DOHH2 (cell line): ENCODE data around the gene ABHD12.

Source experiments
- H3F3A ChIP-seq: fragments of 200-600 bp; sonication (generic), shearing (Covaris generic); 2 replicates; pipeline ENCODE4 v1.6.0; 2016; ENCODE audit warnings: antibody characterized with exemption, mild to moderate bottlenecking; ENCODE audit not compliant: control insufficient read depth, insufficient read depth
- H3K27ac ChIP-seq: fragments of 200-600 bp; sonication (generic); 2 replicates; pipeline ENCODE4 v1.5.1; 2014; ENCODE audit warnings: low read depth, mild to moderate bottlenecking, low read length, moderate library complexity
- H3K27me3 ChIP-seq: fragments of 200-600 bp; sonication (generic); 2 replicates; pipeline ENCODE4 v1.6.1; 2014; ENCODE audit warnings: mild to moderate bottlenecking, low read length, mixed read lengths; ENCODE audit not compliant: control insufficient read depth
- H3K36me3 ChIP-seq: fragments of 200-600 bp; sonication (generic); 2 replicates; pipeline ENCODE4 v1.6.1; 2014; ENCODE audit warnings: mild to moderate bottlenecking, low read length, moderate library complexity, mixed read lengths; ENCODE audit not compliant: control insufficient read depth
- H3K4me1 ChIP-seq: fragments of 200-600 bp; sonication (generic); 2 replicates; pipeline ENCODE4 v1.6.1; 2014; ENCODE audit warnings: mild to moderate bottlenecking, low read length, mixed read lengths; ENCODE audit not compliant: control insufficient read depth
- H3K4me2 ChIP-seq: fragments of 200-600 bp; sonication (generic); 2 replicates; pipeline ENCODE4 v1.6.0; 2014; ENCODE audit warnings: mild to moderate bottlenecking, low read length, moderate library complexity
- H3K4me3 ChIP-seq: fragments of 200-600 bp; sonication (generic); 2 replicates; pipeline ENCODE4 v1.5.1; 2014; ENCODE audit warnings: mild to moderate bottlenecking, low read length, mixed read lengths
- H3K79me2 ChIP-seq: fragments of 200-600 bp; sonication (generic); 2 replicates; pipeline ENCODE4 v1.6.1; 2014; ENCODE audit warnings: mild to moderate bottlenecking, low read length, mixed read lengths; ENCODE audit not compliant: control insufficient read depth
- H3K9me2 ChIP-seq: fragments of 200-600 bp; sonication (generic); replicated peaks from 2 replicates; pipeline ENCODE4 v1.6.1; 2014; ENCODE audit warnings: mild to moderate bottlenecking, low read length, mixed read lengths; ENCODE audit not compliant: control insufficient read depth
- H3K9me3 ChIP-seq: fragments of 200-600 bp; sonication (generic); 2 replicates; pipeline ENCODE4 v1.6.1; 2014; ENCODE audit warnings: antibody characterized with exemption, low read length, mixed read lengths; ENCODE audit not compliant: control insufficient read depth, insufficient read depth
- H4K20me1 ChIP-seq: fragments of 200-600 bp; sonication (generic); 2 replicates; pipeline ENCODE4 v1.6.0; 2014; ENCODE audit warnings: low read depth, mild to moderate bottlenecking, antibody characterized with exemption, low read length, moderate library complexity; ENCODE audit not compliant: control insufficient read depth, insufficient read depth
- CTCF ChIP-seq: fragments of 200-600 bp; sonication (generic); IDR thresholded peaks from one replicate; pipeline ENCODE4 v1.5.1; 2014; ENCODE audit warnings: antibody characterized with exemption, mild to moderate bottlenecking, low read depth, low read length; ENCODE audit not compliant: poor library complexity, severe bottlenecking
- EZH2phosphoT487 ChIP-seq: fragments of 200-600 bp; sonication (generic); IDR thresholded peaks from 2 replicates; pipeline ENCODE4 v1.6.1; 2017; ENCODE audit warnings: borderline replicate concordance, mild to moderate bottlenecking, antibody characterized with exemption, low read length, moderate library complexity, mixed read lengths

ABHD12 gene

DNA sequence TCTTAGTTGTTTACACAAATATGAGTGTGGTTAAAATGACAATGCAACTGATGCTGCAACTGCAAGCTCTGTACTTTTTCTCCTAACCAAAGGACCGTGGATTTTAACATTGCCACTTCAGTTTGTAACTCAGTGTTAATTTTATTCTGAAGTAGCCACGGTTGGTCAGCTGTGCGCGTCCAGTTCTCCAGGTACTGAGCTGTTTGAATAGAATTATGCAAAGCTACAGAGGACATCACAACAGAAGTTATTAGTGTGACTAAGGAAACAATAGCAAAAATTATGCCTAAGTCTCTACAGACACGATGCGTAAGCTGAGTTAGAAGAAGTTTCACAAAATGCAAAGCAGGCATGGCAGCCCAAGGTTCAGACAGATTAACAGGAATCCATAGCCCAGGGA, 4.4 kb upstream of the ABHD12 start:
- Histone ChIP-seq H3K9me3 (no peaks in the 10 kb centered on the region), H3K4me3 (peak overlapping the region; percentile 51), H3F3A (peaks cover 4% of the 10 kb centered on the region; the same call in 1 of the 2 replicates), H3K9me2 (no peaks in the 10 kb centered on the region), H3K4me1 (peaks cover 62% of the 10 kb centered on the region), H3K79me2 (peaks cover 5% of the 10 kb centered on the region), H3K4me2 (peak overlapping the region; percentile 64), H3K27ac (peak overlapping the region; percentile 22), H3K36me3 (no peaks in the 10 kb centered on the region), H3K27me3 (0 out of 2 replicates have a peak, but pooled peaks cover 4% of the 10 kb centered on the region), H4K20me1 (no peaks in the 10 kb centered on the region)
- TF ChIP-seq CTCF (no peak), EZH2phosphoT487 (no peak)

DNA sequence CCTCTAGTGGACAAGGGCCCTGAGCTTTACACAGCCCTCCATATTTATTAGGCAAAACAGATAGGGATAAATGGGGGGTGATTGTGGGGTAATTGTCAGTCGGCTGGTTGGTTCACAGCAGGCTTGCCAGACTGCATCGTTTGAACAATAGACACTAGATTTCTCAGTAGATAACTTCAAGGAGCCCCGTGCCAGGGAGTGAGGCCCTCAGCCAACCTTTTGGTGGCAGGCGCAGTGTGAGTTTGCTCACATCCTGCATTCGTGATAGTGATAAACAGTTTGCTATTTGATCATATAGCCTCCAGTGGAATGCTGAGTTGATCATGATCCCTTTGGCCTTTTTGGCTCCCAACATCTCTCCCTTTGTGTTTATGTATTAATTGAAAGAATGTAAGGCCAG, 3.6 kb upstream of the ABHD12 start:
- Histone ChIP-seq H3K4me2 (peak overlapping the region; percentile 64), H3K4me3 (peak overlapping the region; percentile 51), H4K20me1 (no peaks in the 10 kb centered on the region), H3K79me2 (peaks cover 12% of the 10 kb centered on the region), H3K9me3 (no peaks in the 10 kb centered on the region), H3K36me3 (no peaks in the 10 kb centered on the region), H3K27me3 (0 out of 2 replicates have a peak, but pooled peaks cover under 1% of the 10 kb centered on the region), H3K4me1 (peaks cover 66% of the 10 kb centered on the region), H3K27ac (peak overlapping the region; percentile 22), H3F3A (peaks cover 4% of the 10 kb centered on the region; the same call in 1 of the 2 replicates), H3K9me2 (no peaks in the 10 kb centered on the region)
- TF ChIP-seq CTCF = no peak
- no peak for TF ChIP-seq EZH2phosphoT487

- no peaks in the 10 kb centered on the region for H3K9me2 ChIP-seq
- peak overlapping the region; percentile 77 for H3K4me3 ChIP-seq
- H3K4me2 ChIP-seq = peak overlapping the region; percentile 75
- H4K20me1 ChIP-seq = 0 out of 2 replicates have a peak, but pooled peaks cover 3% of the 10 kb centered on the region
- H3K79me2 ChIP-seq = peaks cover 47% of the 10 kb centered on the region
- H3K27ac ChIP-seq = peak overlapping the region; percentile 38
- H3K27me3 ChIP-seq = no peaks in the 10 kb centered on the region
- peaks cover 31% of the 10 kb centered on the region for H3K4me1 ChIP-seq
- peaks cover 4% of the 10 kb centered on the region for H3K36me3 ChIP-seq
- peaks cover 10% of the 10 kb centered on the region; the same call in 1 of the 2 replicates for H3F3A ChIP-seq
- TF ChIP-seq EZH2phosphoT487 (no peak), CTCF (no peak)
- no peaks in the 10 kb centered on the region for H3K9me3 ChIP-seq
Measured at GRCh38 chr20:25389858-25390537, 637 bp downstream of the ABHD12 start.
